ENCODE measurements around the gene TMEM256. TPM values are rescaled to one million over a fixed set of nuclear protein-coding genes. Genes with fewer than 3 reads are reported as not detected.

TMEM256 gene
- total RNA-seq, 1 donor: 43.7 TPM

GRCh38 chr17:7411427-7411750 lies 7.5 kb upstream of the TMEM256 start:
- no peak for DNase-seq (ENCODE audit: low read depth)
- TF ChIP-seq CTCF (IDR thresholded peaks at IDR 0.05; ENCODE audit: insufficient read depth, low read length): no peak
- no peak overlapping the region for H3K4me3 ChIP-seq (ENCODE audit: low read depth, low read length)

GRCh38 chr17:7410634-7411426 lies 6.9 kb upstream of the TMEM256 start:
- DNase-seq (ENCODE audit: low read depth): no peak
- TF ChIP-seq CTCF (IDR thresholded peaks at IDR 0.05; ENCODE audit: insufficient read depth, low read length): no peak

GRCh38 chr17:7409716-7410115 lies 5.8 kb upstream of the TMEM256 start:
- TF ChIP-seq CTCF (IDR thresholded peaks at IDR 0.05; ENCODE audit: insufficient read depth, low read length): no peak
- DNase-seq (ENCODE audit: low read depth): no peak
- no peak overlapping the region for H3K4me3 ChIP-seq (ENCODE audit: low read depth, low read length)

More at GRCh38 chr17:7410634-7411426, 6.9 kb upstream of the TMEM256 start:
- no peak overlapping the region for H3K4me3 ChIP-seq (ENCODE audit: low read depth, low read length)

GRCh38 chr17:7408863-7409262 lies 5.0 kb upstream of the TMEM256 start:
- no peak for TF ChIP-seq CTCF (IDR thresholded peaks at IDR 0.05; ENCODE audit: insufficient read depth, low read length)
- no peak overlapping the region for H3K4me3 ChIP-seq (ENCODE audit: low read depth, low read length)
- DNase-seq (ENCODE audit: low read depth): no peak

GRCh38 chr17:7408252-7408727 lies 4.4 kb upstream of the TMEM256 start:
- no peak overlapping the region for H3K4me3 ChIP-seq (ENCODE audit: low read depth, low read length)
- TF ChIP-seq CTCF (IDR thresholded peaks at IDR 0.05; ENCODE audit: insufficient read depth, low read length): no peak
- DNase-seq (ENCODE audit: low read depth): no peak

GRCh38 chr17:7407485-7408251 lies 3.8 kb upstream of the TMEM256 start, which contains the start of gene NLGN2:
NLGN2 (plus strand) TSS chr17:7407845; CDS start chr17:7408256, 411 bp downstream.
- no peak for DNase-seq (ENCODE audit: low read depth)
- no peak for TF ChIP-seq CTCF (IDR thresholded peaks at IDR 0.05; ENCODE audit: insufficient read depth, low read length)
- H3K4me3 ChIP-seq (ENCODE audit: low read depth, low read length): no peak within 1 kb of the TSS

Data from fibroblast of the aortic adventitia (primary cell).